OCI-LY3 (cell line): Measurements from ENCODE around the gene VPS54.

Experiments
- H2AFZ ChIP-seq: fragments of 200-600, 300-600 bp; shearing (Covaris generic); 2 replicates; pipeline ENCODE4 v1.6.0; 2014; ENCODE audit warnings: antibody characterized with exemption, low read depth, low read length
- H3K27ac ChIP-seq: fragments of 200-600, 300-600 bp; sonication (generic); 2 replicates; pipeline ENCODE4 v1.5.1; 2014; ENCODE audit warnings: mild to moderate bottlenecking, low read length, moderate library complexity, mixed read lengths
- H3K27me3 ChIP-seq: fragments of 200-600, 300-600 bp; sonication (generic); 2 replicates; pipeline ENCODE4 v1.6.1; 2014; ENCODE audit warnings: low read depth, low read length, mixed read lengths
- H3K36me3 ChIP-seq: fragments of 200-600, 300-600 bp; sonication (generic); replicated peaks from 2 replicates; pipeline ENCODE3; 2014; ENCODE audit warnings: low read depth, low read length, mixed read lengths
- H3K4me1 ChIP-seq: fragments of 300-600, 200-600 bp; sonication (generic); 2 replicates; pipeline ENCODE4 v1.6.1; 2014; ENCODE audit warnings: low read length, mixed read lengths
- H3K4me2 ChIP-seq: fragments of 200-600, 300-600 bp; sonication (generic); 2 replicates; pipeline ENCODE4 v1.6.1; 2014; ENCODE audit warnings: low read length, mixed read lengths
- H3K4me3 ChIP-seq: fragments of 300-600, 200-600 bp; sonication (generic); 2 replicates; pipeline ENCODE4 v1.5.1; 2014; ENCODE audit warnings: antibody characterized with exemption, mild to moderate bottlenecking, low read length, moderate library complexity
- H3K79me2 ChIP-seq: fragments of 300-600, 200-600 bp; shearing (Covaris generic); 2 replicates; pipeline ENCODE4 v1.6.1; 2014; ENCODE audit warnings: mild to moderate bottlenecking, low read length, mixed read lengths
- H3K9ac ChIP-seq: fragments of 300-600, 200-600 bp; shearing (Covaris generic); 2 replicates; pipeline ENCODE4 v1.6.0; 2014; ENCODE audit warnings: mild to moderate bottlenecking, low read length, moderate library complexity
- H3K9me3 ChIP-seq: fragments of 200-600, 300-600 bp; shearing (Covaris generic); 2 replicates; pipeline ENCODE4 v1.6.1; 2014; ENCODE audit warnings: low read length, mixed read lengths; ENCODE audit not compliant: insufficient read depth
- H4K20me1 ChIP-seq: fragments of 200-600, 300-600 bp; sonication (generic); 2 replicates; pipeline ENCODE4 v1.6.1; 2016; ENCODE audit warnings: low read length, mixed read lengths; ENCODE audit not compliant: insufficient read depth
- EZH2phosphoT487 ChIP-seq: fragments of 200-600 bp; shearing (Covaris generic); IDR thresholded peaks from 2 replicates; pipeline ENCODE4 v1.6.1; 2018; ENCODE audit warnings: antibody characterized with exemption, mixed run types, low read depth
- TF ChIP-seq, protein P1 (sequence below): fragments of 200-600, 300-600 bp; sonication (generic); IDR thresholded peaks from 2 replicates; pipeline ENCODE4 v1.5.1; 2014; ENCODE audit warnings: antibody characterized with exemption, low read length, low read depth

The VPS54 gene

DNA sequence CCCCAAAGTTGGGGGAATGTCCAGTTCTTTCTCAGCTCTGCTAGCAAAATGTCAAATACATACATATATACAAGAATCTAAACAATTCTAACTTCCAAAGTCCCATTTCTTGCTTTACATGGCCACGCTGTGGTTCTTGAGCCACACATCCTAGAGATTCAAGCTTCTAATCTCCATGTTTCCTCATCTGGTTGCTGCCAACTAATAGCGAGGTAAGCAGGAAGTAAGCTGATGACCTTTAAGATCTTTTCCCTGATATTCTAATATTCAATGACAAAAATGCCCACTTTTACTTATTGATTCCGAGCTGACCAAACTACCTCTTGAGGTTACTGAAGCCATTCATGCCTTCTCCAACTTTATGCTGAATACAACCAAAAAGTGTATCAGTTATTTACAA lies 3.3 kb downstream of the VPS54 start:
- no peaks in the 10 kb centered on the region for H3K36me3 ChIP-seq
- no peak overlapping the region for H3K4me2 ChIP-seq
- no peak overlapping the region for H2AFZ ChIP-seq
- H3K4me3 ChIP-seq: no peak overlapping the region
- H3K4me1 ChIP-seq: peaks cover 18% of the 10 kb centered on the region
- no peaks in the 10 kb centered on the region for H3K9me3 ChIP-seq
- TF ChIP-seq, protein P1, sequence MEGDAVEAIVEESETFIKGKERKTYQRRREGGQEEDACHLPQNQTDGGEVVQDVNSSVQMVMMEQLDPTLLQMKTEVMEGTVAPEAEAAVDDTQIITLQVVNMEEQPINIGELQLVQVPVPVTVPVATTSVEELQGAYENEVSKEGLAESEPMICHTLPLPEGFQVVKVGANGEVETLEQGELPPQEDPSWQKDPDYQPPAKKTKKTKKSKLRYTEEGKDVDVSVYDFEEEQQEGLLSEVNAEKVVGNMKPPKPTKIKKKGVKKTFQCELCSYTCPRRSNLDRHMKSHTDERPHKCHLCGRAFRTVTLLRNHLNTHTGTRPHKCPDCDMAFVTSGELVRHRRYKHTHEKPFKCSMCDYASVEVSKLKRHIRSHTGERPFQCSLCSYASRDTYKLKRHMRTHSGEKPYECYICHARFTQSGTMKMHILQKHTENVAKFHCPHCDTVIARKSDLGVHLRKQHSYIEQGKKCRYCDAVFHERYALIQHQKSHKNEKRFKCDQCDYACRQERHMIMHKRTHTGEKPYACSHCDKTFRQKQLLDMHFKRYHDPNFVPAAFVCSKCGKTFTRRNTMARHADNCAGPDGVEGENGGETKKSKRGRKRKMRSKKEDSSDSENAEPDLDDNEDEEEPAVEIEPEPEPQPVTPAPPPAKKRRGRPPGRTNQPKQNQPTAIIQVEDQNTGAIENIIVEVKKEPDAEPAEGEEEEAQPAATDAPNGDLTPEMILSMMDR: no peak
- TF ChIP-seq EZH2phosphoT487: no peak
- no peak overlapping the region for H3K9ac ChIP-seq
- H3K27me3 ChIP-seq: no peaks in the 10 kb centered on the region
- no peak overlapping the region for H3K27ac ChIP-seq
- peaks cover 69% of the 10 kb centered on the region for H3K79me2 ChIP-seq
- H4K20me1 ChIP-seq: peaks cover 10% of the 10 kb centered on the region

DNA sequence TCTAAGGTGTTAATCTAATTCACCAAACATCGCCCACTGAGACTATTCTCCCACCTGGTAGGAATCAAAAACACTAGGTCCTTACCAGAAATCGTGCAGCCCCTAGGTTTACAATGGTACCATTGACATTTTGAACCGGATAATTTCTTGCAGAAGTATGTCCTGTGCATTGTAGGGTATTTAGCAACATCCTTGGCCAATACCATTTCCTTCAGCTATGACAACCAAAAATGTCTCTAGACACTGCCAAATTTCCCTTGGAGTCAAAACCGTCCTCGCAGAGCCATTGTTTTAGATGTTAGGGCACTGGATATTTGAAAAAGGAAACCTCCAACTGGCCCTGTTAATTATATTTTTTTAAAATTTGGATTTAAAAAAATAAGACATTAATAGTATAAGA lies 3.8 kb downstream of the VPS54 start:
- no peaks in the 10 kb centered on the region for H3K9me3 ChIP-seq
- peaks cover 16% of the 10 kb centered on the region for H3K4me1 ChIP-seq
- peaks cover 10% of the 10 kb centered on the region for H4K20me1 ChIP-seq
- H3K27me3 ChIP-seq: no peaks in the 10 kb centered on the region
- no peak for TF ChIP-seq EZH2phosphoT487
- TF ChIP-seq, protein P1: no peak
- no peak overlapping the region for H3K4me2 ChIP-seq
- peaks cover 69% of the 10 kb centered on the region for H3K79me2 ChIP-seq
- no peak overlapping the region for H3K9ac ChIP-seq
- no peak overlapping the region for H3K27ac ChIP-seq
- H3K4me3 ChIP-seq: no peak overlapping the region
- H3K36me3 ChIP-seq: no peaks in the 10 kb centered on the region
- H2AFZ ChIP-seq: no peak overlapping the region

DNA sequence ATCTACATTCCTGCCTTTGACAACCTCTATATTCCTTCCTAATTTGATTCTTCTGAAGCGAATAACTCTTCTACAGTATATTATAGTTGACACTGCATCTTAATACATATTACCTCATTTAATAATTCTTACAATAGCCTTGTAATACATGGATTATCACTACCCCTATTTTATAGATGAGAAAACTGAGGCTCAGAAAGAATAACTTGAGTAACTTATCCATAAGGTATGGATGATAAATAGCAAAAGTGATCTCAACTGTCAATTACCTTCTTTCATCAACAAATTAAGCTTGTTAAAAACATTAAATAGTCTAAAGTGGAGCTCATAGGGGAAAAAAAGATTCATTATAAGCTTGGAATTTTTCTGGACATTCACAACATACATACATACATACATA lies 4.6 kb downstream of the VPS54 start:
- Histone ChIP-seq H3K4me1 (peaks cover 8% of the 10 kb centered on the region), H3K9me3 (no peaks in the 10 kb centered on the region), H3K36me3 (no peaks in the 10 kb centered on the region), H2AFZ (no peak overlapping the region), H3K27ac (no peak overlapping the region), H3K27me3 (no peaks in the 10 kb centered on the region), H3K4me3 (no peak overlapping the region), H3K9ac (no peak overlapping the region), H3K4me2 (no peak overlapping the region), H3K79me2 (peaks cover 75% of the 10 kb centered on the region), H4K20me1 (peaks cover 10% of the 10 kb centered on the region)
- TF ChIP-seq EZH2phosphoT487: no peak
- TF ChIP-seq, protein P1: no peak

DNA sequence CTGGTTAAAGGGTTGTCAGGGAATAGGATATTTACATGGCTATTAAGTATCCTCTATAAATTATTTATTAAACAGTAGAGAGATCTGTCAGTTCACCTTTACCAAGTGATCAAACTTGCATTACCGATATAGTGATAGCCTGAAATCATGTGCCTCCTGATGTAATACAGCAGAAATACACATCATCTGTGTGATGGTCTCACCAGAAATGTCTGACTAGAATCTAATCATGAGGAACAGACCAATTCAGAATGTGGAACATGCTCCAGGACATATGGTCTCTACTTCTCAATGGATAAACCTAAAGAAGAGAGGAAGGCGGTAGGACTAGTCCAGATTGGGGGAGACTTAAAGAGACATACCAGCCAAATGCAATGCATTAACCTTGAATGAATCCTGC lies 6.2 kb downstream of the VPS54 start:
- Histone ChIP-seq H3K27ac (no peak overlapping the region), H3K79me2 (peaks cover 67% of the 10 kb centered on the region), H3K9me3 (no peaks in the 10 kb centered on the region), H2AFZ (no peak overlapping the region), H3K4me3 (no peak overlapping the region), H3K27me3 (no peaks in the 10 kb centered on the region), H4K20me1 (peaks cover 10% of the 10 kb centered on the region), H3K4me2 (no peak overlapping the region), H3K9ac (no peak overlapping the region), H3K4me1 (peaks cover 6% of the 10 kb centered on the region), H3K36me3 (no peaks in the 10 kb centered on the region)
- TF ChIP-seq, protein P1: no peak
- TF ChIP-seq EZH2phosphoT487: no peak
